HG03460 (cell line): ENCODE results near the gene PHC3.

ENCODE experiments used
- ATAC-seq: cut with Tn5 transposase; IDR thresholded peaks from one replicate; pipeline ENCODE4 v1.9.1; 2021; ENCODE audit not compliant: unreplicated experiment

The PHC3 gene

DNA sequence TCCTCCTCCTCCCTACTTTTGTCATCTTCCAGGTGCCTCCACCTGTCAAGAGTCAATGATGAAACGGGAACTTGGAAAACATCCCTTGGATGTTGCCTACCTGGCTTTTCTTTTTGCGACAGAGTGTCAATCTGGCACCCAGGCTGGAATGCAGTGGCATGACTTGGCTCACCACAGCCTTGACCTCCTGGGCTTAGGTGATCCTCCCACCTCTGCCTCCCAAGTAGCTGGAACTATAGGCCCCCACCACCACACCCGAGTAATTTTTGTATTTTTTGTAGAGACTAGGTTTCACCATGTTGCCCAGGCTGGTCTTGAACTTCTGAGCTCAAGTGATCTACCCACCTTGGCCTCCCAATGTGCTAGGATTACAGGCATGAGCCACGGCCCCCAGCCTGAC, 100.9 kb downstream of the PHC3 start:
- no peak for ATAC-seq

DNA sequence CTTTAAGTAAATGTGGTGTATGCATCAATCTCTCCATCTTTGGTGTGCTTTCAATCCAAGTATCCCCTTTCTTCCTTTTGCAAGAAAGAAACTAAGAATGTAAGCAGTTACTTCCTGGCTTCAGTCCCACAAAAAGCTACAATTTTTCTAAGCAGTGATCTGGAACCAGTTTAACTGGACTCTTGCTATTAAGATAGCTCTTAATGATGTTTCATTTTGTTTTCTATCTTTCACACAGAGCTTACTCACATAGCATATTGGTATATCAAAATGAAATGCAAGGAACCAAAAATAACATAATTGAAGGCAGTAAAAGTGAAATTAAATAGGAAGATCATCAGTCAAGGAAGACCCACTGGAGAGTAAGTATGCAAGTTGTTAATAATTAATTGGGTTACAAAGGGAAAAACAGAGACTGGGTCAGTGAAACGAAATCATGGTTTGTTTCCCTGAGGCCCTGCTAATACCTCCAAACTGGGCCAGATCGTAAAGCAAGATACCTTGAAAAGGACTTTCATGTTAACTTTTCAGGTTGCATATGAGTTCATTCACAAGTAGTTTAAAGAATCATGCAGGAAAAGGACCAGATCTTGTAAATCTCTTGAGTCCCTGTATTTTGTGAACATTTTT, 101.9 kb downstream of the PHC3 start:
- no peak for ATAC-seq

- ATAC-seq = no peak
These were observed 102.8 kb downstream of the PHC3 start for GRCh38 chr3:170078620-170079281.

DNA sequence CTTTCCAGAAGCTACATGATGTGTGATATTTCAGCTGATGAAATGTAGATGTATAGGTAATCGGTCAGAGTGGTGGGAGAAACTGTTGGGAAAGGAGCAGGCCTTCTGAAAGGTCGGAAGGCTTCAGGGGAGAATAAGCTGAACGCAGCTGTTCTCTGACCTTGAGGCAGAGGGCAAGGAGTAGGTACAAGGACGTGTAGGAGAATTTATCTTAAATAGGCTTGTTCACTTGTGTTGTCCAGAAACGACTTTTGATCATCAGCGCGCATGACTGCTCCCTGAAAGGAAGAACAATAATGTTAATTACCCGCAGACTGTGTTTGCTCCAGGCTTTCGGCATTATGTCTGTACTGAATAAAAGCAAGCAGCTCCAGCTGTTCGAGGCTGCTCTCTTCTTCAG, 104.2 kb downstream of the PHC3 start:
- no peak for ATAC-seq

- ATAC-seq = no peak
These were observed 104.8 kb downstream of the PHC3 start for GRCh38 chr3:170076715-170077238.

DNA sequence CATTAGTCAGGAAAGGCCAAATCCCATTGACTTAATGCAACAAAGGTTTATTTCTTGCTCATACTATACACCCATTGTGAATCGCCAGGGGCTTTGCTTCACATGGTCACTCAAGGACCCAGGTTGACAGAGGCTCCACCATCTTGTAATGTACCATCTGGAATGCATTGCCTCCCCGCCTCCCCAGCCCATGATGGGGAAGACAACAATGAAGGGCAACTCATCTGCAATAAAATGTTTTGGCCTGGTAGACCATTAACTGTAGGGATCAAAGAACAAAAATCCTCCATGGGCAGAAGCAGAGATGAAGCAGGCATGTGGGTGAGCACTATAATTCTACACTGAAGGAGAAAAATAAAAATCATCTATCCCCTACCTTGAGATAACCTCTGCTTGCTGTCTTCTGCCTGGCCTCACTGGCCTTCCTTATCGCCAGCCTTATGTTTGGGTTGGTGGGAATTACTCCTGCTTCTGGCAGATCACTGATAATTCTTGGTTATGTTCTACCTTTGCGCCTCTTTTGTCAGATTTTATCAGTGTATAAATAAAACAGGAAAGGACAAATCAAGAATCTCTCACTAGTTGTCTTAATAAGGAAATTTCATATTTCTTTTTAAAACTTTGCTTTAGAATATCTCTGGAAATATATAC, 106.0 kb downstream of the PHC3 start:
- ATAC-seq = no peak

DNA sequence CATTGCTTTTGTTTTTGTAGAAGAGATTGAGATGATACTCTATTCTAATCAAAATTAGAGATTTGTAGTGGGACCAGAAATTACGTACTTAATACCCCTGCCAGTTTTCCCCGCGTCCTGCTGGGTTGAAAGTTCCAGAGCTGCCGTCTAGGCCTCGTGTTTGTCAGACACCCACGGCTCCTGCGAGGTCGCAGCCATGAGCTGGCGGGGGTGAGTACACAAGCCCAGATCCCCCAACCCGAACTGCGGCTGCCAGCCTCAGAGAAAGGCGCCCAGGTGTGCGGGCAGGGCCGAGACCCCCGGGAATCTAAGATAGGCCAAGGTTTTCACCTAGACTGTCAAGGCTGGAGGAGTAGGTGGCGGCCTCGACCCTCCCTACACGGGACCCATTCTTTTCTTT, 117.4 kb downstream of the PHC3 start:
- ATAC-seq = no peak

- ATAC-seq = no peak
These were observed 117.8 kb downstream of the PHC3 start for GRCh38 chr3:170063691-170064090.

GRCh38 chr3:170062769-170063168, 118.8 kb downstream of the PHC3 start:
- ATAC-seq = no peak

GRCh38 chr3:170062068-170062467, 119.5 kb downstream of the PHC3 start:
- ATAC-seq = no peak

DNA sequence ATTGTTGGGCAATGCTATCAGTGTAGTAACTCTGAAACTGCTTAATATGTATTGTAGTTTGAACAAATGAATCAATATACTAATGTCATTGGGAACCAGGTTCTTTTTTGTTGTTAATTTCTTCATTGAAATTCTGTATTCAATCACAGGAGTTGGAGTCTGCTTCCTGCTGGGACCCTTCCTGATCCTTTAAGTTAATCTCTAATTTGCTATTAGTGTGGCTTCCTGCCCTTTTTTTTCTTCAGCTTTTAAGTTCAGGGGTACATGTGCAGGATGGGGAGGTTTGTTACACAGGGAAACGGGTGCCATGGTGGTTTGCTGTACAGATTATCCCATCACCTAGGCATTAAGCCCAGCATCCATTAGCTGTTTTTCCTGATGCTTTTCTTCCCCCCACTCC, 122.1 kb downstream of the PHC3 start:
- ATAC-seq = no peak

GRCh38 chr3:170058127-170058526, 123.4 kb downstream of the PHC3 start:
- no peak for ATAC-seq

- ATAC-seq = no peak
These were observed 124.0 kb downstream of the PHC3 start for GRCh38 chr3:170057550-170057949.

- peak; percentile 94 for ATAC-seq
These were observed 124.7 kb downstream of the PHC3 start for GRCh38 chr3:170056710-170057454.

GRCh38 chr3:170055209-170055608, 126.3 kb downstream of the PHC3 start:
- ATAC-seq = peak; percentile 63

DNA sequence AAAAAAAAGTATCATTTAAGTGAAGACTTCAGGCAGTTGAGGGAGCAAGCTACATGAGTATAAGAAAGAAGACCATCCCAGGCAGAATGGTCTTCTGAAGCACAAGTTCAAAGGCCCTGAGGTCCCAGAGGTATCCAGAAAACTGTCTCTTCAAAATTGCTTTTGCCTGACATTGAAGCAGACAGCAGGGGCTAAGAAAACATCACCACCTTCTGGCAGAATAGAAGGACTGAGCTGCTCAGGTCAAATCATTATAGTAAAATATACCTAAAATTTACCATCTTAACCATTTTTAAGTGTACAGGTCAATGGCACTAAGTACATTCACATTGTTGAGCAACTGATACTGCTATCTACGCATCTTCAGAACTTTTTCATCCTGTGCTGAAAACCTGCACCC, 127.3 kb downstream of the PHC3 start:
- no peak for ATAC-seq

DNA sequence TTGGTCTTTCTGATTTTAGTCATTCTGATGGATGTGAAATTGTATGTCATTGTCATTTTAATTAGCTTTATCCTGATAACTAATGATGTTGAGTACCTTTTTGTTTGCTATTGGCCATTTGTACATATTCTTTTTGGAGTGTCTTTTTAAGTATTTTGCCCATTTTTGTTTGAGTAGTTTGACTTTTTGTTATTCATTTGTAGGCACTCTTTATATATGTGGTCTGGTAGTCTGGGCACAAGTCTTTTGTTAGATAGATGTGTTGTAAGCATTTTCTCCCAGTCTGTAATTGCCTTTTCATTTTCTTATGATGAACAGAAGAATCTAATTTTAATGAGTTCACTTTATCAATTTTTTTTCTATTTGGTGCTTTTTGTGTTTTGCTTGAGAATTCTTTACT, 129.1 kb downstream of the PHC3 start:
- no peak for ATAC-seq

DNA sequence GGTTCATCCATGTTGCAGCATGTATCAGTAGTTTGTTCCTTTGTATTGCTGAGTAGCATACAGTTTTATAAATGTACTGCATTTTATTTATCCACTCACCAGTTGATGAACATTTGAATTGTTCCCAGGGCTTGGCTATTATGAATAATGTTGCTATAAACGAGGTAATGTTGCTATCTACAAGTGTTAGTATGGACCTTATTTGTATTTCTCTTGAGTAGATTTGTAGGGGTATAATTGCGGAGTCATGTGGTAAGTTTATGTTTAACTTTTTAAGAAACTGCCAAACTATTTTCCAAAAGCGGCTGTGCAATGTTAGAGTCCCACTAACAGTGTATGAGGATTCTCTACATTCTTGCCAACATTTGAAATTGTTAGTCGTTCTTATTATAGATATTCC, 130.8 kb downstream of the PHC3 start:
- ATAC-seq = no peak

GRCh38 chr3:170049146-170050000, 132.2 kb downstream of the PHC3 start:
- ATAC-seq = no peak

DNA sequence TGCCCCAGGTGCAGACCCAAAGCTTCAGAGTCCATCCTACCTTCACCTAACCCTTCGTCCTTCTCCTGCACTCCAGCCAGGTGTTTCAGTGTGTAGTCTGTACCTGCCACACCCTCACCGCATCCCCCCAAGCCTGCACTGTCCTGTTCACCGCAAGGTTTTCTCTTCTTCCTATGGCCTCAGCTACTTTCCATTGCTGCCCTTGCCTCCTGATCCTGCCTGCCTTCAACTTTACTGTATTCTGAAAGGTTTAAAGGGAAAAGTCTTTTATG, 134.5 kb downstream of the PHC3 start:
- no peak for ATAC-seq
